ENCODE measurements around the gene PASD1. TPM values are rescaled to one million over a fixed set of nuclear protein-coding genes. Genes with fewer than 3 reads are reported as not detected.

PASD1 gene
- total RNA-seq, 1 donor from 2014 or later: not detected

DNA sequence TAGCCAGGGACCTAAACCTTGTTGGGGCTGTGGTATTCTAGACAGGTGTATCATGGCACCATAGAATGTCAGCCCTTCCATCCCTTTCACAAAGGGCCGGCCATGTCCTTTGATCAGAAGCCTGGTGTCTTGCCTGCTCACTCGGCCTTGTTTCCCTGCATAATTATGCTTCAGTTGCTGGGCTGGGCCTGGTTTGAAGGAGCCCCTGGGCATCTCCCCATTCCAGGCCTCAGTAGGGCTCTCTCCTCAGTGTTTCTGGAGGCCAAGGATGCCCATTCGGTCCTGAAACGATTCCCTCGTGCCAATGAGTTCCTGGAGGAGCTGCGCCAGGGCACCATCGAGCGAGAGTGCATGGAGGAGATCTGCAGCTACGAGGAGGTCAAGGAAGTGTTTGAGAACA lies 136.3 kb downstream of the PASD1 start:
- Histone ChIP-seq H3K79me2 (ENCODE audit: low read depth) (no peaks in the 10 kb centered on the region), H3K4me2 (no peak overlapping the region), H3K4me1 (no peaks in the 10 kb centered on the region), H3K27me3 (peaks cover 18% of the 10 kb centered on the region), H4K20me1 (ENCODE audit: low read depth) (no peaks in the 10 kb centered on the region), H2AFZ (replicated peaks) (no peak overlapping the region), H3K4me3 (no peak overlapping the region), H3K27ac (no peak overlapping the region), H3F3A (ENCODE audit: low read depth) (no peaks in the 10 kb centered on the region), H3K9ac (no peak overlapping the region), H3K9me3 (ENCODE audit: low read depth) (no peaks in the 10 kb centered on the region), H3K36me3 (no peaks in the 10 kb centered on the region)
- H3K36me3 Mint-ChIP-seq: no peaks in the 10 kb centered on the region
- H3K9me3 Mint-ChIP-seq: peaks cover 16% of the 10 kb centered on the region
- H3K4me1 Mint-ChIP-seq: peaks cover 9% of the 10 kb centered on the region
- peaks cover 10% of the 10 kb centered on the region for H3K27me3 Mint-ChIP-seq (ENCODE audit: insufficient read depth, low read depth)
- no peak overlapping the region for H3K27ac Mint-ChIP-seq
- H3K4me3 Mint-ChIP-seq: no peak overlapping the region
- TF ChIP-seq EZH2phosphoT487 (IDR thresholded peaks at IDR 0.05) (no peak), EZH2 (IDR thresholded peaks at IDR 0.05) (no peak)
- TF ChIP-seq, protein P1, sequence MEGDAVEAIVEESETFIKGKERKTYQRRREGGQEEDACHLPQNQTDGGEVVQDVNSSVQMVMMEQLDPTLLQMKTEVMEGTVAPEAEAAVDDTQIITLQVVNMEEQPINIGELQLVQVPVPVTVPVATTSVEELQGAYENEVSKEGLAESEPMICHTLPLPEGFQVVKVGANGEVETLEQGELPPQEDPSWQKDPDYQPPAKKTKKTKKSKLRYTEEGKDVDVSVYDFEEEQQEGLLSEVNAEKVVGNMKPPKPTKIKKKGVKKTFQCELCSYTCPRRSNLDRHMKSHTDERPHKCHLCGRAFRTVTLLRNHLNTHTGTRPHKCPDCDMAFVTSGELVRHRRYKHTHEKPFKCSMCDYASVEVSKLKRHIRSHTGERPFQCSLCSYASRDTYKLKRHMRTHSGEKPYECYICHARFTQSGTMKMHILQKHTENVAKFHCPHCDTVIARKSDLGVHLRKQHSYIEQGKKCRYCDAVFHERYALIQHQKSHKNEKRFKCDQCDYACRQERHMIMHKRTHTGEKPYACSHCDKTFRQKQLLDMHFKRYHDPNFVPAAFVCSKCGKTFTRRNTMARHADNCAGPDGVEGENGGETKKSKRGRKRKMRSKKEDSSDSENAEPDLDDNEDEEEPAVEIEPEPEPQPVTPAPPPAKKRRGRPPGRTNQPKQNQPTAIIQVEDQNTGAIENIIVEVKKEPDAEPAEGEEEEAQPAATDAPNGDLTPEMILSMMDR (IDR thresholded peaks at IDR 0.05): no peak
- DNase-seq (ENCODE audit: low spot score): no peak

- Mint-ChIP-seq H3K4me1 (peaks cover 7% of the 10 kb centered on the region), H3K36me3 (no peaks in the 10 kb centered on the region), H3K27me3 (ENCODE audit: insufficient read depth, low read depth) (peaks cover 8% of the 10 kb centered on the region), H3K27ac (no peak overlapping the region), H3K9me3 (peaks cover 19% of the 10 kb centered on the region), H3K4me3 (no peak overlapping the region)
- Histone ChIP-seq H3K79me2 (ENCODE audit: low read depth) (no peaks in the 10 kb centered on the region), H3K9me3 (ENCODE audit: low read depth) (no peaks in the 10 kb centered on the region), H3K4me2 (no peak overlapping the region), H3K4me3 (no peak overlapping the region), H3F3A (ENCODE audit: low read depth) (no peaks in the 10 kb centered on the region), H3K36me3 (no peaks in the 10 kb centered on the region), H3K4me1 (no peaks in the 10 kb centered on the region), H3K27ac (no peak overlapping the region), H2AFZ (replicated peaks) (no peak overlapping the region), H3K9ac (no peak overlapping the region), H3K27me3 (peaks cover 11% of the 10 kb centered on the region), H4K20me1 (ENCODE audit: low read depth) (no peaks in the 10 kb centered on the region)
- no peak for DNase-seq (ENCODE audit: low spot score)
- TF ChIP-seq EZH2phosphoT487 (IDR thresholded peaks at IDR 0.05) (no peak), EZH2 (IDR thresholded peaks at IDR 0.05) (no peak)
- TF ChIP-seq, protein P1 (IDR thresholded peaks at IDR 0.05): no peak
These were observed 137.1 kb downstream of the PASD1 start for GRCh38 chrX:151700581-151700980.

- TF ChIP-seq EZH2phosphoT487 (IDR thresholded peaks at IDR 0.05) (no peak), EZH2 (IDR thresholded peaks at IDR 0.05) (no peak)
- TF ChIP-seq, protein P1 (IDR thresholded peaks at IDR 0.05): no peak
- Mint-ChIP-seq H3K27ac (no peak overlapping the region), H3K36me3 (no peaks in the 10 kb centered on the region), H3K4me3 (no peak overlapping the region), H3K27me3 (ENCODE audit: insufficient read depth, low read depth) (peaks cover 6% of the 10 kb centered on the region), H3K9me3 (peaks cover 15% of the 10 kb centered on the region), H3K4me1 (peaks cover 3% of the 10 kb centered on the region)
- no peaks in the 10 kb centered on the region for H3F3A ChIP-seq (ENCODE audit: low read depth)
- H3K27ac ChIP-seq: no peak overlapping the region
- no peak overlapping the region for H3K4me3 ChIP-seq
- DNase-seq (ENCODE audit: low spot score): no peak
- no peak overlapping the region for H2AFZ ChIP-seq (replicated peaks)
- H3K4me1 ChIP-seq: no peaks in the 10 kb centered on the region
- peaks cover 6% of the 10 kb centered on the region for H3K27me3 ChIP-seq
- H3K79me2 ChIP-seq (ENCODE audit: low read depth): no peaks in the 10 kb centered on the region
- H3K9me3 ChIP-seq (ENCODE audit: low read depth): no peaks in the 10 kb centered on the region
- H4K20me1 ChIP-seq (ENCODE audit: low read depth): no peaks in the 10 kb centered on the region
- no peaks in the 10 kb centered on the region for H3K36me3 ChIP-seq
- H3K9ac ChIP-seq: no peak overlapping the region
- no peak overlapping the region for H3K4me2 ChIP-seq
These were observed 137.6 kb downstream of the PASD1 start for GRCh38 chrX:151701071-151701470.

Data from neural progenitor cell (in vitro differentiated cells).